Neural progenitor cell (in vitro differentiated cells): ENCODE measurements around the gene CACNG3. TPM values are rescaled to one million over a fixed set of nuclear protein-coding genes. Genes with fewer than 3 reads are reported as not detected.

Experiments
- DNase-seq: peaks from one replicate; pipeline ENCODE4 v3.0.0-alpha.2; 2016; ENCODE audit warnings: low spot score
- H2AFZ ChIP-seq: fragments of 200-600 bp; sonication (generic); replicated peaks from 2 replicates; pipeline ENCODE4 v1.6.1; 2016; ENCODE audit warnings: antibody characterized with exemption
- H3F3A ChIP-seq: fragments of 200-600 bp; sonication (generic); 2 replicates; pipeline ENCODE4 v1.6.1; 2016; ENCODE audit warnings: antibody characterized with exemption, low read depth
- H3K27ac ChIP-seq: fragments of 200-600 bp; sonication (generic); 2 replicates; pipeline ENCODE4 v1.5.1; 2016; ENCODE audit warnings: mild to moderate bottlenecking
- H3K27me3 ChIP-seq: fragments of 200-600 bp; sonication (generic); 2 replicates; pipeline ENCODE4 v1.6.1; 2016; ENCODE audit warnings: mild to moderate bottlenecking, moderate library complexity
- H3K36me3 ChIP-seq: fragments of 200-600 bp; sonication (generic); 2 replicates; pipeline ENCODE4 v1.5.1; 2016
- H3K4me1 ChIP-seq: fragments of 200-600 bp; sonication (generic); 2 replicates; pipeline ENCODE4 v1.6.1; 2016; ENCODE audit warnings: mixed run types
- H3K4me2 ChIP-seq: fragments of 200-600 bp; sonication (generic); 2 replicates; pipeline ENCODE4 v1.6.1; 2016
- H3K4me3 ChIP-seq: fragments of 200-600 bp; sonication (generic); 2 replicates; pipeline ENCODE4 v1.5.1; 2016
- H3K79me2 ChIP-seq: fragments of 200-600 bp; sonication (generic); 2 replicates; pipeline ENCODE4 v1.6.1; 2016; ENCODE audit warnings: low read depth
- H3K9ac ChIP-seq: fragments of 200-600 bp; sonication (generic); 2 replicates; pipeline ENCODE4 v1.6.1; 2016
- H3K9me3 ChIP-seq: fragments of 200-600 bp; sonication (generic); 2 replicates; pipeline ENCODE4 v1.5.1; 2016; ENCODE audit warnings: low read depth
- H4K20me1 ChIP-seq: fragments of 200-600 bp; sonication (generic); 2 replicates; pipeline ENCODE4 v1.6.1; 2016; ENCODE audit warnings: low read depth
- H3K27ac Mint-ChIP-seq: 3 replicates; pipeline ENCODE4 v1.8.0; 2021; ENCODE audit warnings: mixed read lengths
- H3K27me3 Mint-ChIP-seq: 2 replicates; pipeline ENCODE4 v1.8.0; 2022; ENCODE audit warnings: low read depth, mild to moderate bottlenecking, inconsistent platforms, moderate library complexity, mixed read lengths; ENCODE audit not compliant: insufficient read depth
- H3K36me3 Mint-ChIP-seq: 3 replicates; pipeline ENCODE4 v1.8.0; 2021; ENCODE audit warnings: mixed read lengths
- H3K4me1 Mint-ChIP-seq: 3 replicates; pipeline ENCODE4 v1.8.0; 2021; ENCODE audit warnings: mixed read lengths
- H3K4me3 Mint-ChIP-seq: 3 replicates; pipeline ENCODE4 v1.8.0; 2021; ENCODE audit warnings: mild to moderate bottlenecking, moderate library complexity, mixed read lengths
- H3K9me3 Mint-ChIP-seq: 3 replicates; pipeline ENCODE4 v1.8.0; 2020; ENCODE audit warnings: mixed read lengths
- EZH2 ChIP-seq: fragments of 200-600 bp; sonication (generic); IDR thresholded peaks from 2 replicates; pipeline ENCODE4 v1.6.1; 2017; ENCODE audit warnings: antibody characterized with exemption, mild to moderate bottlenecking, moderate library complexity
- EZH2phosphoT487 ChIP-seq: fragments of 200-600 bp; sonication (generic); IDR thresholded peaks from 2 replicates; pipeline ENCODE4 v1.6.1; 2017; ENCODE audit warnings: antibody characterized with exemption
- total RNA-seq: library from RNA; depleted of rRNA; stranded (reverse); fragments of >200 nt; gene quantifications from 2 replicates; pipeline ENCODE4 v1.2.3, GENCODE V29; 2015; ENCODE audit warnings: low replicate concordance
- TF ChIP-seq, protein P1 (sequence below): fragments of 200-600 bp; sonication (generic); IDR thresholded peaks from 2 replicates; pipeline ENCODE4 v1.5.1; 2017; ENCODE audit warnings: antibody characterized with exemption, mild to moderate bottlenecking

Gene CACNG3
- total RNA-seq, 1 donor from 2014 or later: not detected

DNA sequence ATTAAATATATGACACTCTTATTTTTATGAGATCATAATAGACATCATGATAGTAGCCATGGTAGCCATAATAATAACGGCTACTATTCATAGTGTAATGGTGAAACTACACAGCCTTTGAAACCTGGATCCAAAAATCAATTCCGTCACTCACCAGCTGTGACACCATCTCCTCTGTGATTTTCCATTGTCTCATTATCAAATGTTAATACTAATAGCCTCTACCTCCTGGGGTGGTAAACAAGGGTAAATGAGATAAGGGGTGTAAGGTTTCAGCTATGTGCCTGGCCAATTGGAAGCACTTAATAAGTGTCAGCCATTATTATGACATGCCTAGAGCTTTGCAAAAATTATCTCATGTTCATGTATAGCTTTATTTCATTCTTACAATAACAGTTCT, 88.6 kb downstream of the CACNG3 start:
- H3K79me2 ChIP-seq: no peaks in the 10 kb centered on the region
- no peaks in the 10 kb centered on the region for H4K20me1 ChIP-seq
- no peaks in the 10 kb centered on the region for H3K27me3 ChIP-seq
- TF ChIP-seq, protein P1, sequence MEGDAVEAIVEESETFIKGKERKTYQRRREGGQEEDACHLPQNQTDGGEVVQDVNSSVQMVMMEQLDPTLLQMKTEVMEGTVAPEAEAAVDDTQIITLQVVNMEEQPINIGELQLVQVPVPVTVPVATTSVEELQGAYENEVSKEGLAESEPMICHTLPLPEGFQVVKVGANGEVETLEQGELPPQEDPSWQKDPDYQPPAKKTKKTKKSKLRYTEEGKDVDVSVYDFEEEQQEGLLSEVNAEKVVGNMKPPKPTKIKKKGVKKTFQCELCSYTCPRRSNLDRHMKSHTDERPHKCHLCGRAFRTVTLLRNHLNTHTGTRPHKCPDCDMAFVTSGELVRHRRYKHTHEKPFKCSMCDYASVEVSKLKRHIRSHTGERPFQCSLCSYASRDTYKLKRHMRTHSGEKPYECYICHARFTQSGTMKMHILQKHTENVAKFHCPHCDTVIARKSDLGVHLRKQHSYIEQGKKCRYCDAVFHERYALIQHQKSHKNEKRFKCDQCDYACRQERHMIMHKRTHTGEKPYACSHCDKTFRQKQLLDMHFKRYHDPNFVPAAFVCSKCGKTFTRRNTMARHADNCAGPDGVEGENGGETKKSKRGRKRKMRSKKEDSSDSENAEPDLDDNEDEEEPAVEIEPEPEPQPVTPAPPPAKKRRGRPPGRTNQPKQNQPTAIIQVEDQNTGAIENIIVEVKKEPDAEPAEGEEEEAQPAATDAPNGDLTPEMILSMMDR: no peak
- TF ChIP-seq EZH2: no peak
- TF ChIP-seq EZH2phosphoT487: no peak
- no peaks in the 10 kb centered on the region for H3K9me3 ChIP-seq
- Mint-ChIP-seq H3K27ac (no peak overlapping the region), H3K9me3 (no peaks in the 10 kb centered on the region), H3K4me3 (no peak overlapping the region), H3K27me3 (no peaks in the 10 kb centered on the region), H3K36me3 (no peaks in the 10 kb centered on the region), H3K4me1 (peaks cover 2% of the 10 kb centered on the region)
- H3K4me2 ChIP-seq: no peak overlapping the region
- no peak overlapping the region for H2AFZ ChIP-seq
- no peak overlapping the region for H3K27ac ChIP-seq
- H3K36me3 ChIP-seq: no peaks in the 10 kb centered on the region
- no peak overlapping the region for H3K4me3 ChIP-seq
- H3K4me1 ChIP-seq: peaks cover 29% of the 10 kb centered on the region
- no peak overlapping the region for H3K9ac ChIP-seq
- no peak for DNase-seq
- peaks cover 7% of the 10 kb centered on the region for H3F3A ChIP-seq

DNA sequence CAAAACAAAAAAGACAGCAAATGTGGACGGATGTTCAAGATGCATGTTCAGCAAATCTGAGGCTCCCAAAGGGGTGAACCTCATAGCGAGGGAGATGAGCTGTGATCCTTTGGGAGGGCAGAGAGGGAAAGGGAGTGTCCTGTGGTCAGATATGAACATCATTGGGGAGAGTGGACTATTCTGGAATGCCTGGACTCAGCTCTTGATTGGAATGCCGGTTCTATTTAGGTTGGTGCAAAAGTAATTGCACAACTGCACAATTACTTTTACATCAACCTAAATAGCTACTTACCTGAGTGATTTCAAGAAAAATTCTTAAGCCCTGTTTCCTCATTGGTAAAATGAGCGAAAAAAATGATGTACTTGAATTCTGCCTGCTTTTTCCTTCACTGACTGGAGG, 89.6 kb downstream of the CACNG3 start:
- Histone ChIP-seq H3K9ac (no peak overlapping the region), H3K27me3 (no peaks in the 10 kb centered on the region), H3K27ac (no peak overlapping the region), H3F3A (peaks cover 7% of the 10 kb centered on the region), H3K9me3 (no peaks in the 10 kb centered on the region), H3K36me3 (no peaks in the 10 kb centered on the region), H3K4me3 (no peak overlapping the region), H3K4me2 (no peak overlapping the region), H2AFZ (no peak overlapping the region), H3K79me2 (no peaks in the 10 kb centered on the region), H3K4me1 (peaks cover 29% of the 10 kb centered on the region), H4K20me1 (no peaks in the 10 kb centered on the region)
- TF ChIP-seq, protein P1: no peak
- no peak for TF ChIP-seq EZH2phosphoT487
- TF ChIP-seq EZH2: no peak
- Mint-ChIP-seq H3K27me3 (no peaks in the 10 kb centered on the region), H3K9me3 (no peaks in the 10 kb centered on the region), H3K27ac (no peak overlapping the region), H3K4me1 (peaks cover 2% of the 10 kb centered on the region), H3K4me3 (no peak overlapping the region), H3K36me3 (no peaks in the 10 kb centered on the region)
- DNase-seq: no peak

DNA sequence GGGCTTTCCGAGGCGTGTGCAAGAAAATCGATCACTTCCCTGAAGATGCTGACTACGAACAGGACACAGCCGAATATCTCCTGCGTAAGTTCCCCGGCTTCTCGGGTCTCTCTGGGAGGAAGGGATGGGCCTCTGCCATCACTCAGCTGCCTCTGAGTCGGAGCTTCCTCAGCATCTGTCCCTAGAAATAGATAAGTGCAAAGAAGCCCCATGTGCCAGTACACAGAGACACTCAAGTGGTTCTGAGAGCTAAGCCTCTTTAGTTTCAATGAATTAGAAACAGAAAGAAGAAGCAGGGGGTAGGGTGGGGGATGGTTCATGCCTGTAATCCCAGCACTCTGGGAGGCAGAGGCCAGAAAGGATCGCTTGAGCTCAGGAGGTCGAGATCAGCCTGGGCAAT, 90.6 kb downstream of the CACNG3 start:
- H3K4me1 Mint-ChIP-seq: peaks cover 2% of the 10 kb centered on the region
- no peak overlapping the region for H3K27ac Mint-ChIP-seq
- Histone ChIP-seq H3K4me3 (no peak overlapping the region), H3K27me3 (no peaks in the 10 kb centered on the region), H3K9ac (no peak overlapping the region), H3K4me1 (peaks cover 29% of the 10 kb centered on the region), H3K4me2 (peak overlapping the region; percentile 45), H3K9me3 (no peaks in the 10 kb centered on the region), H3K27ac (no peak overlapping the region), H3K36me3 (no peaks in the 10 kb centered on the region), H4K20me1 (no peaks in the 10 kb centered on the region), H3K79me2 (no peaks in the 10 kb centered on the region), H2AFZ (no peak overlapping the region), H3F3A (peaks cover 7% of the 10 kb centered on the region)
- no peaks in the 10 kb centered on the region for H3K27me3 Mint-ChIP-seq
- H3K9me3 Mint-ChIP-seq: no peaks in the 10 kb centered on the region
- TF ChIP-seq, protein P1: no peak
- TF ChIP-seq EZH2: no peak
- no peak for TF ChIP-seq EZH2phosphoT487
- H3K4me3 Mint-ChIP-seq: no peak overlapping the region
- DNase-seq: peak; percentile 46
- H3K36me3 Mint-ChIP-seq: no peaks in the 10 kb centered on the region
